HCT116 (cell line): Measurements from ENCODE around the gene AARS1. TPM values are rescaled to one million over a fixed set of nuclear protein-coding genes. Genes with fewer than 3 reads are reported as not detected.
"Not testable (repeated sequence)": the region's sequence is repeated elsewhere in the genome, so short reads cannot be mapped to it uniquely, and the experiment has no call there.

ENCODE experiments used
- ATAC-seq: fragments of 200-7000 bp; cut with Tn5 transposase; 2 replicates; pipeline ENCODE4 v1.9.1; 2020; ENCODE audit warnings: mild to moderate bottlenecking, moderate library complexity
- BruUV-seq: library from RNA; stranded (reverse); fragments of 400-500 nt; replicated peaks from 2 replicates; lab custom pipeline; 2021; lab: Mats Ljungman, UMichigan
- CTCF ChIA-PET: fragments of 300-600 bp; sonication (Branson Sonifier 250); formaldehyde crosslinking; loops from one replicate; lab custom pipeline; 2021; ENCODE audit warnings: antibody characterized with exemption; lab: Charles Lee
- POLR2A ChIA-PET: fragments of 300-600, 350-600 bp; sonication (Branson Sonifier 250); formaldehyde crosslinking; loops from one replicate; lab custom pipeline; 2021; ENCODE audit warnings: antibody characterized with exemption; lab: Charles Lee
- RAD21 ChIA-PET, 2 experiments: fragments of 300-600 bp; sonication (Branson Sonifier 250); formaldehyde crosslinking; loops; one replicate each; lab custom pipeline; 2023; ENCODE audit warnings: low total read pairs in 2 of 2; ENCODE audit not compliant: uncharacterized antibody in 2 of 2, unreplicated experiment in 2 of 2, low non-redundant PET in 1 of 2; lab: Charles Lee
- DNase-seq: peaks from one replicate; pipeline ENCODE4 v3.0.0-alpha.2; 2010; ENCODE audit warnings: low read depth, low spot score
- H2AFZ ChIP-seq: fragments of 200-600 bp; shearing (Covaris generic), sonication (generic); 2 replicates; pipeline ENCODE4 v1.6.1; 2017; ENCODE audit warnings: low read depth, mixed run types, mixed read lengths, antibody characterized with exemption, low read length; ENCODE audit not compliant: poor library complexity, severe bottlenecking
- H3K27ac ChIP-seq: 2 replicates; pipeline ENCODE4 v1.5.1; 2012; ENCODE audit warnings: low read depth, low read length
- H3K27me3 ChIP-seq: fragments of 200-600 bp; sonication (generic); 2 replicates; pipeline ENCODE4 v1.6.1; 2016; ENCODE audit warnings: mixed run types, low read length, mixed read lengths; ENCODE audit not compliant: insufficient read depth
- H3K36me3 ChIP-seq, 2 experiments: fragments of 200-500 bp in 1 of 2; fragments of 200-600 bp in 1 of 2; sonication (Bioruptor generic) in 1 of 2; sonication (generic) in 1 of 2; 2 replicates each; pipeline versions ENCODE4 v1.5.1 to v1.6.1; 2014 to 2016; ENCODE audit warnings: low read length in 2 of 2, inconsistent platforms in 1 of 2, mixed read lengths in 1 of 2, mixed run types in 1 of 2; ENCODE audit not compliant: insufficient read depth in 2 of 2, control insufficient read depth in 1 of 2
- H3K4me1 ChIP-seq, 2 experiments: fragments of 200-600 bp in 1 of 2; sonication (generic) in 1 of 2; 2 replicates each; pipeline versions ENCODE4 v1.5.1 to v1.6.1; 2012 to 2017; ENCODE audit warnings: low read length in 2 of 2, inconsistent platforms in 1 of 2, mild to moderate bottlenecking in 1 of 2, mixed read lengths in 1 of 2, mixed run types in 1 of 2, moderate library complexity in 1 of 2; ENCODE audit not compliant: insufficient read depth in 2 of 2, control insufficient read depth in 1 of 2
- H3K4me2 ChIP-seq: fragments of 200-600 bp; sonication (generic); 2 replicates; pipeline ENCODE4 v1.6.1; 2017; ENCODE audit warnings: mixed run types, low read length, mixed read lengths
- H3K4me3 ChIP-seq, 2 experiments: fragments of 200-600 bp in 1 of 2; sonication (generic) in 1 of 2; replicated peaks in 1 of 2; 2 replicates each; pipeline ENCODE4 v1.5.1; 2011 to 2016; ENCODE audit warnings: low read length in 2 of 2, control low read depth in 1 of 2, low read depth in 1 of 2, mild to moderate bottlenecking in 1 of 2, mixed read lengths in 1 of 2, mixed run types in 1 of 2
- H3K79me2 ChIP-seq: fragments of 200-600 bp; sonication (generic); 2 replicates; pipeline ENCODE4 v1.6.1; 2017; ENCODE audit warnings: mild to moderate bottlenecking, mixed run types, low read length, moderate library complexity, mixed read lengths; ENCODE audit not compliant: insufficient read depth
- H3K9ac ChIP-seq: fragments of 200-600 bp; sonication (generic); 2 replicates; pipeline ENCODE4 v1.6.1; 2016; ENCODE audit warnings: low read length, mixed read lengths
- H3K9me2 ChIP-seq: fragments of 200-600 bp; sonication (generic), shearing (Covaris generic); 2 replicates; pipeline ENCODE4 v1.6.1; 2017; ENCODE audit warnings: mixed run types, mild to moderate bottlenecking, moderate library complexity; ENCODE audit not compliant: insufficient read depth
- H3K9me3 ChIP-seq, 2 experiments: fragments of 200-500 bp in 1 of 2; fragments of 200-600 bp in 1 of 2; sonication (Bioruptor generic) in 1 of 2; sonication (generic) in 1 of 2; 2 replicates each; pipeline ENCODE4 v1.6.1; 2014 to 2017; ENCODE audit warnings: low read length in 2 of 2, mixed read lengths in 2 of 2, inconsistent platforms in 1 of 2, low read depth in 1 of 2, mild to moderate bottlenecking in 1 of 2, mixed run types in 1 of 2, moderate library complexity in 1 of 2; ENCODE audit not compliant: control insufficient read depth in 1 of 2, insufficient read depth in 1 of 2
- H4K20me1 ChIP-seq: fragments of 200-600 bp; sonication (generic), shearing (Covaris generic); 2 replicates; pipeline ENCODE4 v1.6.1; 2017; ENCODE audit warnings: mixed run types, mild to moderate bottlenecking, moderate library complexity; ENCODE audit not compliant: insufficient read depth
- ATF3 ChIP-seq: IDR thresholded peaks from 2 replicates; pipeline ENCODE4 v1.6.1; 2012
- CBX3 ChIP-seq: IDR thresholded peaks from 2 replicates; pipeline ENCODE4 v1.6.1; 2012; ENCODE audit warnings: low read depth
- CEBPB ChIP-seq: IDR thresholded peaks from 2 replicates; pipeline ENCODE4 v1.6.1; 2012; ENCODE audit warnings: low read depth
- EZH2 ChIP-seq: fragments of 200-600 bp; sonication (generic); IDR thresholded peaks from 2 replicates; pipeline ENCODE4 v1.6.1; 2017; ENCODE audit warnings: antibody characterized with exemption, mixed run types
- JUND ChIP-seq: IDR thresholded peaks from 2 replicates; pipeline ENCODE4 v1.6.1; 2012
- MAX ChIP-seq: IDR thresholded peaks from 2 replicates; pipeline ENCODE4 v1.6.1; 2012
- POLR2A ChIP-seq: IDR thresholded peaks from 2 replicates; pipeline ENCODE4 v1.7.0; 2011; ENCODE audit warnings: borderline replicate concordance; ENCODE audit not compliant: insufficient read depth, insufficient read length; ENCODE audit errors: extremely low read depth
- REST ChIP-seq: IDR thresholded peaks from 2 replicates; pipeline ENCODE4 v1.6.1; 2012; ENCODE audit warnings: low read depth
- SIN3A ChIP-seq: IDR thresholded peaks from 2 replicates; pipeline ENCODE4 v1.6.1; 2012; ENCODE audit warnings: low read depth
- SRF ChIP-seq: IDR thresholded peaks from 2 replicates; pipeline ENCODE4 v1.6.1; 2012; ENCODE audit warnings: low read depth
- YY1 ChIP-seq: IDR thresholded peaks from 2 replicates; pipeline ENCODE4 v1.6.1; 2011; ENCODE audit warnings: low read length, low read depth, moderate library complexity, mild to moderate bottlenecking; ENCODE audit not compliant: insufficient replicate concordance; ENCODE audit errors: extremely low read depth
- intact Hi-C: fragments of 100-400 bp; cut with micrococcal nuclease; formaldehyde crosslinking; loops from 2 replicates; pipeline ENCODE4 v1.10.0; 2022
- total RNA-seq: library from RNA; stranded (reverse); gene quantifications from one replicate; pipeline ENCODE4 v1.2.1, GENCODE V29; 2021; ENCODE audit not compliant: unreplicated experiment

AARS1 gene
- total RNA-seq, 1 experiment from 2014 or later: 215 TPM

- ATAC-seq, CTCF ChIA-PET: not testable (repeated sequence)
These were observed 2.8 kb upstream of the AARS1 start for GRCh38 chr16:70292148-70292547.

GRCh38 chr16:70290949-70291519, 1.7 kb upstream of the AARS1 start:
- POLR2A ChIA-PET: interaction anchor here (1.7 kb wide), 1 partner anchor 18 kb away, joined by 3 read pairs; no protein-coding TSS in a partner anchor
- H3K9me2 ChIP-seq: no peaks in the 10 kb centered on the region
- no peak overlapping the region for H3K9ac ChIP-seq
- no peak overlapping the region for H3K27ac ChIP-seq
- BruUV-seq: no TSS peak
- ATAC-seq: no peak
- H3K9me3 ChIP-seq: no peaks in the 10 kb centered on the region
- DNase-seq: no peak
- intact Hi-C loops: no loop called here
- H4K20me1 ChIP-seq: no peaks in the 10 kb centered on the region
- RAD21 ChIA-PET: no interaction called here
- H3K4me3 ChIP-seq: no peak overlapping the region
- H3K79me2 ChIP-seq: peaks cover 30% of the 10 kb centered on the region
- CTCF ChIA-PET: no interaction called here
- peak overlapping the region; percentile 68 for H2AFZ ChIP-seq
- no peak overlapping the region for H3K4me2 ChIP-seq
- no peak for TF ChIP-seq SIN3A
- TF ChIP-seq CEBPB: no peak
- no peak for TF ChIP-seq ATF3
- no peak for TF ChIP-seq YY1
- TF ChIP-seq EZH2: no peak
- TF ChIP-seq MAX: no peak
- TF ChIP-seq CBX3: no peak
- no peak for TF ChIP-seq POLR2A
- no peak for TF ChIP-seq JUND
- TF ChIP-seq REST: no peak
- TF ChIP-seq SRF: no peak
- TF ChIP-seq, all 23 proteins: peak for 0
- Histone ChIP-seq H3K36me3 (peaks cover 0 to 2% of the 10 kb centered on the region in 2 experiments; a peak in 1 of 4 replicates), H3K4me1 (peaks cover 11 to 14% of the 10 kb centered on the region in 2 experiments), H3K27me3 (no peaks in the 10 kb centered on the region)

More at GRCh38 chr16:70292148-70292547, 2.8 kb upstream of the AARS1 start:
- H3K36me3 ChIP-seq, BruUV-seq, H3K27me3 ChIP-seq, POLR2A ChIA-PET, H3K9ac ChIP-seq, H3K27ac ChIP-seq, H4K20me1 ChIP-seq, H3K9me2 ChIP-seq, H3K4me2 ChIP-seq, H2AFZ ChIP-seq, H3K4me3 ChIP-seq, RAD21 ChIA-PET, DNase-seq, intact Hi-C loops, H3K9me3 ChIP-seq: not testable (repeated sequence)
- peaks cover 21% of the 10 kb centered on the region for H3K79me2 ChIP-seq
- H3K4me1 ChIP-seq: peaks cover 11 to 14% of the 10 kb centered on the region in 2 experiments
